Stimulated activated CD8-positive, alpha-beta memory T cell treated with anti-CD3 and anti-CD28 coated beads, Interleukin-12 subunit alpha, Interleukin-12 subunit beta, amount 100 ng/mL, for 24 hours (primary cell): ENCODE data around the gene KSR1.

Experiments
- DNase-seq: peaks from one replicate; pipeline ENCODE4 v3.0.0-alpha.2; 2020; ENCODE audit errors: extremely low read depth

KSR1 gene

DNA sequence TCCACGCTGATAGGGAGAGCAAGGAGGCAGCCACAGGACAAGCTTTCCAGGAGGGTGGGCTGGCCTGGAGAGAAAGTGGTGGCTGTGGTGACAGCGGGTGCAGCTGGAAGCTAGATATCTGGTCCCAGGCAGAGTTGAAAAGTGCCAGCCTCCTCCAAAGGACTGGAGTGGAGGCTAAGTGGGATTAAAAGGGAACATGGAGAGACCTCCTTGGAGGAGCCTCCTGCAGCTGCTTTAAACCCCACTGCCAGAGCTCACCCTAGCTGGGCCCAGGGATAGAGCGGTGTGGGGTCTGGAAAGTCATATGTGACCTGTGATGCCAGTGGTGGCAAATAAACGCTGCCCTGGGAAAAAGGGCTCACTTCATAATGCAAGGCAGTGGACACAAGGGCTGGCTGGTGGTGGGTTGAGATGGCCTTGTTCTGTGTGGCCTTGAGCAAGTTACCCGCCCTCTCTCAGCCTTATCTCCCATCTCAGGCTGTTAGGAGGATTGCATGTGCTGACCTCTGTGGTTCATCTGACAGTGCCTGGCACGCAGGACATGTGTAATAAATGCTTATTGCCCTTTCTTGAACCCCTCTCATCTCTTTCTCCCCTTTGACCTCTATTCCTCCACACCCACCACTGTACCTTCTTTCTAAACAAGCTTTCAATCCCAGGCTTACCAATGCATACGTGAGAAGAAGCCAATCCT is 113.8 kb downstream of the KSR1 start:
- DNase-seq, result no peak

DNA sequence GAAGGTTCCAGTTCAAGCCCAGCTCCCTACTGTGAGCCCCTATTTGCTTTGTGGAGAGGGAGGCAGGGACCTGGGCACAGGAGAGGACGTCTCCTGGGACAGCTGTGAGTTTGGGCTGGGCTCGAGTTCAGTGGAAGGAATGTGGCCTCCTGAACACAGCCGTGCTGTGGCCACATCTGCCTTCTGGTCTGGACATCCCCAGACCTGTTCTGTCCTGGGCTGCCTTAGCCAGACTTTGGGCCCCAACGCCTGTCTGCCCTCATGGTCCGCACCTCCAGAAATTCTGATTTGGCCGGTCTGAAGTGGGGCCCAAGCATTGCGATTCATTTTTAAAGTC is 114.3 kb downstream of the KSR1 start:
- no peak for DNase-seq

DNA sequence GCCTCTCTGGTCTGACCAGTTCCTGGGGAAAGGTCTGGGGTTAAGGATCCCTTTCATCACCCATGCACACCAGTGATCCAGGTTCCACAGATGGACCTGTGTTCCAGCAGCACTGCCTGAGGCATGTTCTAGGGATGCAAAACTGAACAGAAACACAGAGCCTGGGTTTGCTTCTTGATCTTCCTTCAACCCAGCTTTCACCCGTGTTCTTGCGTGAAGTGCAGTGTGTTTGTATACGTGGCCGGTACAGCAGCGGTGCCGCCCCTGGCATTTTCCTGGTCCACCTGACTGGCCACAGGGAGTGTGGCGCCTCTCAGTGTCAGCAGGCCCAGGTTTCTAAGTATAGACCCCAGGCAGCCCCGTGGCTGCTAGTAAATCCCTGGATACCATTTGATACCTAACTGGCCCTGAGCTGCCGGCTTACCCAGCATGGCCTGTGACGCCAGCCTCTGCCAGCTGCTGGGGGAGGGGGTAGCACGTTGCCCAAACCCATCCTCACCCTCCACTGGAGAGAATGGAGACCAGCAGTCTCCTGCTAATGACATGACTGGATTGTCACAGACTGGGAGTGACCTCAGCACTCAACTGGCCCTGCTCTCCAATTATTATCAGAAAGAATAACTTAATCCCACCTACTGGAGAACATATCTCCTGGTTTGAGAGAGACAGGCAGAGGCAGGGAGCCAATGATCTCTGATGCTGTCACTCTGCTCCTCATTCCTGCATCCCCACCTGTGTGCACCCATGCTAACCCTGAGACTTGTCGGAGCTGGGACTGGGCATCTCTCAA is 115.5 kb downstream of the KSR1 start:
- DNase-seq, result no peak

DNA sequence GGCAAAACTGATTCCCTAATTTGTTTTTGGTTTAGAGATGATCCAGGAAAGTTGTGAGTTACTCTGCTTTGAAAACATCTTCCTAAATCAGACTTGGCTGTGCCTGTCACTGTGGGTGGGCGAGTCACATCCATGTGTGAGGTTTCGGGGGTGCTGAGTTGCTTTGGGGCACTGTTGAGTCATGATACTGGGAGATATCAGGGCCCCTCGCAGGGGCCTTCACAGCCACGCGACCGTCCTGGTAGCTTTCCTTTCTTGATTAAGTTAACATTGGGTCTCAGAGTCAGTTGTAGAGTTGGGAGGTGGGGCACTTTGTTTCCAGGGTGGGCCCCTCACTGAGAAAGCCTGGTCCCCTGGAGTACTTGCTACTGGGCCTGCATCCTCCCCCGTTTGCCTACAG is 116.4 kb downstream of the KSR1 start:
- peak; percentile 45 for DNase-seq

DNA sequence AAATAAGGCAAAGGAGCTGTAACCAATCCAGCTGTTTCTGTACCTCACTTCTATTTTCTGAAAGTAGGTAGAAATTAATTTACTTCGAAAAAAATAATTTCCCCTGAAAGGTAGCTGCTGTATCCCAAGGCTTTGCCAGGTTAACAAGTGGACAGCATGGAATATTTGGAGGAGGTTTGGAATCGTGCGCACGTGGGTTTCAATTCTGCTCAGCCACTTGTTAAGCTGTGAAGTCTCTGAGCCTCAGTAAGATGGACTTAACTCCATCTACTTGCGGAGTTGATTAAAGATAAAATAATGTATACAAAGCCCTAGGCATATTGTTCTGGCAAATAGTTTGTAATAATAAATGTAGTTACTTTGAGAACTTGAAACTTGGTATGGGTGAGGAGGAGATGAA is 117.3 kb downstream of the KSR1 start:
- DNase-seq, result no peak

DNA sequence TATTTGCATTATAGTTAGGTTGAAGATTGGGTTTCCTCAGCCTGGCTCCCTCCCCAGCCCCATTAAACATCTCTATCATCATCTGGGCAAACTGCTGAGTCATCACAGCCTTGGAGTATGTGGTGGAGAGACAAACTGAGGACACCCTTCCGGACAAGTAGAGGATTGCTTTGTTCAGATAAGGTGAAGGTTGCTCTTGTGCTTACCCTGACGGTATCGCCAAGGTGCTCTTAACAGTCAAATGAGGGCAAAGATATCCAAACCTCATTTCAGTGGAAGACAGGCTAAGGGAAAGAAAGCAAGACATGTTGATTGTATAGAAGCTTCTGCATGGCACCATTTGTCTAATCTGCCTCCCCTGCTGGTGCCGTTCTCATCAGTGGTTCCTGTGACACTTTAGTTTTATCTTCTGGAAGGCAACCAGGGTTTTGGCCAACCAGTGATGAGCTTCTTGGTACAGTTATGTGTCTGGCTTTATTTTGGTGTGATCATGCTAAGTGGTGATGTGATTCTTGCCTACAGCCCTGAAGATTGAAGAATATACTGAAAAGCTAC is 117.8 kb downstream of the KSR1 start:
- no peak for DNase-seq

DNA sequence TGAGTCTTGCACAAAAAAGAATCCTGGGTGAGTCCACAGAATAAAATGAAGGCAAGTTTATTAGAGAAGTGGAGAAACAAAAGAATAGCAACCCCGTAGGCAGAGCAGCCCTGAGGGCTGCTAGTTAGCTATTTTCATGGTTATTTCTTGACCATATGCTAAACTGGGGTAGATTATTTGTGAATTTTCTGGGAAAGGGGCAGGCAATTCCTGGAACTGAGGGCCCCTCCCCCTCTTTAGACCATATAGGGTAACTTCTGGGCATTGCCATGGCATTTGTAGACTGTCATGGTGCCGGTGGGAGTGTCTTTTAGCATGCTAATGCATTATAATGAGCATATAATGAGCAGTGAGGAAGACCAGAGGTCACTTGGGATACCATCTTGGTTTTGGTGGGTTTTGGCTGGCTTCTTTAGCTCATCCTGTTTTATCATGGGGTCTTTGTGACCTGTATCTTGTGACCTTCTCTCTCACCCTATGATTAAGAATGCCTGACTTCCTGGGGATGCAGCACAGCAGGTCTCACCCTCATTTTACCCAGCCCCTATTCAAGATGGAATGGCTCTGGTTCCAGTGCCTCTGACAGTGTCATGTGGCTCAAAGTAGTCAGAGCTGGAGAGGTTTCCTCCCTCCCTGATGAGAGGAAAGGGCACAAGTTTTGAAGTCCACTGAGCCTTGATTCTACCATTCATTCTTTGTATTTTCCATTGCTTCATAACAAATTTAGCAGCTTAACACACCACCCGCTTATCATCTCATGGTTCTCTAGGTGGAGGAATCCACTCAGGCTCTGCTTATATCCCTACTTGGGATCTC is 119.1 kb downstream of the KSR1 start:
- no peak for DNase-seq

DNA sequence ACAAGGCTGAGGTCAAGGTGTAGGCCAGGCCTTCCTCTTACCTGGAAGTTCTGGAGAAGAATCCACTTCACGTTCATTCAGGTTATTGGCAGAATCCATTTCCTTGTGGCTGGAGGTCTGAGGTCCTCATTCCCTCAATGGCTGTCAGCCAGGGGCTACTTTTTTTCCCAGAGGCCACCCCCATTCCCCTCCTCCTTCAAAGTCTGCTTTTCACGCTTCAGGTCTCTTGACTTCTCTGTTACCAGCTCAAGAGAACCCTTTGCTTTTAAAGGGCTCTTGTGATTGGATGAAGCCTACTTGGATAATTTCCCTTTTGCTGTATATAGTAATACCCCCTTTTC is 119.6 kb downstream of the KSR1 start:
- DNase-seq, result no peak

DNA sequence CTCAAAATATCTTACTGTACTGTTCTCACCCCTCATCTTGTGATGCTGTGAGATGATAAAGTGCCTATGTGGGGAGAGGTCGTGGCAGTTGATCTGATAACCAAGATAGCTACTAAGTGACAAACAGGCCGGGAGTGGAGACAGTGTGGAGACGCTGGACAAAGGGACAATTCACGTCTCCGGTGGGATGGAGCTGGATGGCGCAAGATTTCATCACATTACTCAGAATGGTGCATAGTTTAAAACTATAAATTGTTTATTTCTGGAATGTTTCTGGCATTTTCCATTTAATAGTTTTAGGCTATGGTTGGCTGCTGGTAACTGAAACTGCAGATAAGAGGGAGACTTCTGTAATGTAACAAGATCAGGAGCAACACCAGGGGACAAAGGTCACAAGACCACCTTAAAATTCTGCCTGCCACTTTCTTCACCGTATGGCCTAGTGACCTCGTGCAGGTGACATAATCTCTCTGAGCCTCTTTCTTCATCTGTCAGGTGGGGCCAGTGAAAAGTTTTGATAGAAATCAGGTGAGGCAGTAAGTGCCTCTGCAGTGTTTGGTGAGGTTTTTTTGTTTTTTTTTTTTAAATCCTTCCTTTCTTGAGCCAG is 120.3 kb downstream of the KSR1 start:
- DNase-seq, result no peak

DNA sequence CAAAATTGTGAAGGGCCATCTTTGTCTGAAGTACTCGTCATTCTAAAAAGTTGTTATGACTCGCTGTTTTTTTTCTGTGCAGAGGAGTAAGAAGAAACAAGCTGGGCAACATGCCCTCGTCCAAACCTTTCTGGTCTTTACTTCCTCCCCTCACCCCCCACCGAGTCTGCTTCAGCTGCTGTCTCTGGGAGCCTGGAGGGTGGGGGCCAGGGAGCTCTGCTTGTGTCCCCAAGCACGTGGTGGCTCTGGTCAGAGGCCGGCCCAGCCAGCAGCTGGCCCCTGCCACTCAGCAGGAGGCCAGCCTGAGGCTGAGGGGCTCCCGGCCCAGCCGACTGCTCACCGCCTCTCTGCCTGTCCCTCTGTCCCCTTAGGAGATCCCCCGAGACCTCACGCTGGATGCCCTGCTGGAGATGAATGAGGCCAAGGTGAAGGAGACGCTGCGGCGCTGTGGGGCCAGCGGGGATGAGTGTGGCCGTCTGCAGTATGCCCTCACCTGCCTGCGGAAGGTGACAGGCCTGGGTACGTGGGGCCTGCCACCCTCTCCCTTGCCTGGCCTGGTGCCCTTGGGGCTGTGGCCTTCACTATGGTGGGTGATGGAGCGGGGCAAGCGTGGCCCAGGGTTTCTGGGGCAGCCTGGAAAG is 121.0 kb downstream of the KSR1 start:
- no peak for DNase-seq

DNA sequence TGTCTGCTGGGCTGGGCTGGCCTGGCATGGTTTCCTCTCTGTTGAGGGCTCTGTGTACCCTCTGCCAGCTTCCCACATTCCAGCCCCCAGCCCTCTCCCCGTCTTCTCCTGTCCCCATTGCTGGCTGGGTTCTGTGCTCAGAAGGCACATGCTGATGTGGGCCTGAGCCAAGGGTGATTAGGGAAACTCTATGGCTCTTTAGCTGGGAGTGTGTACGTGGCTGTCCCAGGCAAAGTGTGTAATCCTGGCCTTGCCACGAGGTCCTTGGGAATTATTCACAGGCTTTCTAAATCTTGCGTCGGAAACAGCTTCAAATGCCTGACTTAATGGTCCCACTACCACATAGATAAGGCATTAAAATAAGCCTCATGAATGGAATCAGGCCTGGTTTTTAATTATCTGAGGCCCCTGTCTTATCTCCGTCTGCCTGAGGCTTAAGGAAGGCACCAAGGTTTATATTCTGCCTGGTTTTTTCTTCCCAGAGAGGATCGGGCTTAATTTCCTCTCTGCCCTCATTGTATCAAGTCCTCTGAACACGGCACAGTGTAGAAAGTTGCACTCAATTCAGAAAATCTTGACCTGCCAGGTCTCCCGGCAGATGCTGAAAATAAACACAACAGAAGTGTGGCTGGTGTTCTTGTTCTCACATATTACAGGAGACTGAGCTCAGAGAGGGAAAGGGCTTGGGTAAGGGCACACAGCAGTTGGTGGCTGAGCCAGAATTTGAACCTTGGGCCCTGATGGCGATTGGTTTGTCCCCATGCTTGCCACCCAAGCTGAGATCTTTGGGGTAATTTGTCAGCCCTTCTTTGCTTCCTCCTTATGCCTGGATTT is 121.9 kb downstream of the KSR1 start:
- DNase-seq, result no peak

DNA sequence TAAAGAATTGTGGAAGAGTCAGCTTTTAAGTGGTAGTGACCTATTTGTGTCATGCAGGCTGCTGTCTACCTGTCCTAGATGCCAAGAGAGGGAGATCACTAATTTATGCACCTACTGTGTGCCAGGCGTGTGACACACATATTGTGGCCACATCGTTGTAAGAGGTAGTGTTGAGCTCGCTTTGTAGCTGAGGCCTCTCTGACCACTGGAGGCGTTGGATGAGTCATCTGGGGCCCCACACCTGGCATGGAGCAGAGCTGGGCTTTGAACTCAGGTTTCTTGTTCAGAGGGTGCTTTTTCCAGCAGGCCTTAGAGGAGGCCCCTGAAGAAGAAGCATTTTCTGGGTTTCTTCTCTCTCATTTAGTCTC is 122.5 kb downstream of the KSR1 start:
- no peak for DNase-seq

DNA sequence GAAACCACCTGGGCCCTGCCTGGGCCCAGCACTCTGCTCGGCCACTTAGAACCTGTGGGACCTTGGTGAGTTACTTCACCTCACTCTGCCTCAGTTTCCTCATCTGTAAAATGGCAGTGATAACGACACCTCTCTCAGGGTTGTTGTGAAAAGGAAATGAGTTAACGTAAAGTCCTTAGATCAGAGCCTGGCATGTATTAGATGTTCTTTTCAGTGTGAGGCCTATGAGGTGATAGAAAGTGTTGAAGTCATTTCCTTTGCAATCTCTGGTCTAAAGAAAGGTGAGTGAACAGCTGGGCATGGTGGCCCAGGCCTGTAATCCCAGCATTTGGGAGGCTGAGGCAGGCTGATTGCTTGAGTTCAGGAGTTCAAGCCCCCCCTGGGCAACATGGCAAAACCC is 123.1 kb downstream of the KSR1 start:
- no peak for DNase-seq

DNA sequence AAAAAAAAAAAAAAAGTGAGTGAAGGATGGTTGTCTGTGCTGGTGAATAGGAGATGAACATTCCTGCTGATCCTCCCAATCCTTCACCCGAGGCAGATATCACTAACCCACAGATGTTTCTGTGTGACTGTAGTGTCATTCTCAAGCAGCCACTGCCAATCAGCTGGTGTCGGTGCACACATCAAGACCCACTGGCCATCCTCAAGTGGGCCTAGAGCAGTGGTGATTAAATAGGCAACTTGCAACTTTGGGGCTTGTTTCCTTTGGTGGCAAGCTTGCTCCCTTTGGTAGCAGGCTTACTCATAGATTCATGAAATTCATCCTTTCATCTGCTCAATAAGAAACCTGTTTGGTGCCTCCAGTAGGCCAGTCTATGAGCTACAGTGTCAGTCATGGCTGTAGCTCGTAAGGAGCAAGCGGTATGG is 123.7 kb downstream of the KSR1 start:
- no peak for DNase-seq

DNA sequence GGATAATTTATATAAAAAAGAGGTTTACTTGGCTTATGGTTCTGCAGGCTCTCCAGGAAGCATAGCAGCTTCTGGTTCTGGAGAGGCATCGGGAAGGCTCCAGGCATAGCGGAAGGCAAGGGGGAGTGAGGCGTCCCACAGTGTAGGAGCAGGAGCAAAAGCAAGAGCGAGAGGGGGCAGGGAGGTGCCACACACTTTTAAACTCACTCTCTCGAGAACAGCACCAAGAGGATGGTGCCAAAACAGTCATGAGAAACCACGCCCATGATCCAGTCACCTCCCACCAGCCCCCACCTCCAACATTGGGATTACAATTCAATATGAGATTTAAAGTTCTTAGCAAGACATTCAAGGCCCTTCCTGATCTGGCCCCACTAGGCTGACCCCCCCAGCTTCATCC is 124.8 kb downstream of the KSR1 start:
- DNase-seq, result no peak

DNA sequence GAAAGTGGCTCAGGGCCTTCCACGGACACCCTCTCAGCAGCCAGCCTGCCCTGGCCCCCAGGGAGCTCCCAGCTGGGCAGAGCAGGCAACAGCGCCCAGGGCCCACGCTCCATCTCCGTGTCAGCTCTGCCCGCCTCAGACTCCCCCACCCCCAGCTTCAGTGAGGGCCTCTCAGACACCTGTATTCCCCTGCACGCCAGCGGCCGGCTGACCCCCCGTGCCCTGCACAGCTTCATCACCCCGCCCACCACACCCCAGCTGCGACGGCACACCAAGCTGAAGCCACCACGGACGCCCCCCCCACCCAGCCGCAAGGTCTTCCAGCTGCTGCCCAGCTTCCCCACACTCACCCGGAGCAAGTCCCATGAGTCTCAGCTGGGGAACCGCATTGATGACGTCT is 126.4 kb downstream of the KSR1 start:
- no peak for DNase-seq

DNA sequence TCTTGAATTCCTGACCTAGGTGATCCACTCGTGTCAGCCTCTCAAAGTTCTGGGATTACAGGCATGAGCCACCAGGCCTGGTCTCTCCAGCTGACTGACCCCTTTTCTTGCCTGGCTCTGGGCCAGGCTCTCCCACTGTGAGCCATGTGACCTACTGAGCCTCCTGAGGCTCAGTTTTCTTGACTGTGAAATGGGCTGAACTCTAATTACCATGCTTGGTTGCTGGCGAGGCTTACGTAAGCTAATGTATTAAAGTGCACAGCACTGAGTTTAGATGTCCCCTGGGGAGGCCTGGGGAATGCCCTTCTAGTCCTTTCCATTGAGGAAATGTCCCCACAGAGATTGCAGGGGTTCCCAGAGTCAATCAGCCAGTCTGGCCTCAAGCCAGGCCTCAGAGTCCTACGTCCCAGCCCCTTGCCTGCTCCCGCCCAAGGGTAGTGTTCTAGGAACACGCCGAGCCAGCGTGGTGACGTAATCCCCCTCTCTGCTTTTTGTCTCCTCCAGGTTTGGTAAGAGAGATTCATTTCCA is 129.0 kb downstream of the KSR1 start:
- DNase-seq, result no peak

DNA sequence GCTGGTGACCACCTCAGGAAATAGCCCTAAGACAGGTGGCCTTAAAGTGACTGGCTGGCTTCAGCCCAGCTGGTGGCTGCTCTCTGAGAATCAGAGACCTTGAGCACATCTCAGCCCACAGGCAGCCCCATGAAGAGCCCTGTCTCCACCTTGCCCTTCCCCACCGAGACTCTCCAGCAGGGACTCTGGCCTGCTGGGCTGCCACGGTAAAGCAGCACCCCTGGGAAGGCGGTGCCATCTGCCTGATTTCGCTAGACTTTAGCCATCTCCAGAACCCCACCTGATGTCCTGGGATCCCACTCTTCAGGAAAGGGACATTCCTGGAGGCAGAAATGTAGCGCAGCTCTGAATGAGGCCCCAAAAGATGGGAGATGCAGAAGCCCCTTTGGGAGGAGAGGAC is 129.5 kb downstream of the KSR1 start:
- DNase-seq, result no peak

DNA sequence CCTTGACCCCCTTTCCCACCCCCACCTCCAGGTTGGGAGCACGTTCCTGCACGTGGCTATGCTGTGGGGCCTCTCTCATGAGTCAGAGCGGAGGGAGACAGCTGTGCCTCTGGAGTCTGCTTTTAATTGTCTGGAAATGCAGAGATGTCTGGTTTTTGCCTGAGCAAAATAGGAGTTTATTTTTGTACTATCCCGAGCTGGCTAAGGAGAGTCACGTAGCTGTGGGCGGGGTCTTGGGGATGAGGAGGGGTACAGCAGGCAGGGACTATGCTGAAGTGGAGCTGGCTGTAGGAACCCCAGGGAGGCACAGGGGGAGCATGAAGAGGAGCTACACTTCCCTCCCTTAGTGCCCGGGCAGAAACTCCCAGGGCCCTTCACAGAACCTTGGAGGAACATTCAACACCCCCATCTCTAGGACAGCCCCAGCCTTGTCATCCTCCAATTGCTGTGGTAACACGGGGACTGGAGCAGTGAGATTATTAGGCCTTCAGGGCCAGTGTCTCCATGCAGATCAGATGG is 130.0 kb downstream of the KSR1 start:
- DNase-seq, result no peak

DNA sequence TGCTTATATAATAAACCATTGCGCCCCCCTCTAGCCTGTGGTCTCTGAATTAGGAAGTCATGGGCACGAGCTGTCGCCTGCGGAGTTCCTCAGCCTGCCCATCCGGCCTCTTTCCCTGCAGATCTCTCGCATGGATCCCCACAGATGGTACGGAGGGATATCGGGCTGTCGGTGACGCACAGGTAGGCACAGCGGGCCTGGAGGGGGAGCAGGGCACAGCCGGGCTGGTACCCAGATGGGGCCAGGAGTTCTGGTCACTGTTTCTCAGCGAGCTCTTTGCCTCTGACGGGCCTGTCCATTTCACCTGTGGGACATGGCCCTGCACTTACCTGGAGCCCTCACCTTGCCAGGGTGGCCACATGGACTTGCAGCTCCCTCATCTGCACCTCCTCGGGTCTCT is 132.1 kb downstream of the KSR1 start:
- DNase-seq, result no peak
